Ureter (tissue), 1 donor: ENCODE measurements around the gene SLC24A3. TPM values are rescaled to one million over a fixed set of nuclear protein-coding genes. Genes with fewer than 3 reads are reported as not detected.
"Not testable (repeated sequence)": the region's sequence is repeated elsewhere in the genome, so short reads cannot be mapped to it uniquely, and the experiment has no call there.

Experiments
- DNase-seq: peaks from one replicate; pipeline ENCODE4 v3.0.0-alpha.2; 2020; ENCODE audit warnings: low spot score
- total RNA-seq: library from RNA; stranded (reverse); gene quantifications from one replicate; pipeline ENCODE4 v1.2.4, GENCODE V29; 2023
- donor health status: DM: yes; HTN: yes; CAD: no.

Gene SLC24A3
- total RNA-seq, 1 donor from 2014 or later = 17.1 TPM

DNA sequence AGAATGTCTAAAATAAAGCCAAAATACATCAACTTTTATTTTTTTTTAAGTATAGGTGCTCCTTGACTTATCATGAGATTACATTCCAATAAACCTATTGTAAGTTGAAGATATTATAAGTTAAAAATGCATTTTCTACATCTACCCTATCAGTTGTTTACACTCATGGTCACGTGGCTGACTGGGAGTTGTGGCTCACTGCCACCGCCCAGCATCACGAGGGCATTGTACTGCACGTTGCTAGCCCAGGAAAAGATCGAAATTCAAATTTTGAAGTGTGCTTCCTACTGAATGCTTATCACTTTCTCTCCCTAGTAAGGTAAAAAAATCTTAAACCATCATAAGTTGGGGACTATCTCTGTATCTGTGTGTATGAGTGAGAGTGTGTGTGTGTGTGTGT, 419.0 kb downstream of the SLC24A3 start:
- DNase-seq = no peak

DNA sequence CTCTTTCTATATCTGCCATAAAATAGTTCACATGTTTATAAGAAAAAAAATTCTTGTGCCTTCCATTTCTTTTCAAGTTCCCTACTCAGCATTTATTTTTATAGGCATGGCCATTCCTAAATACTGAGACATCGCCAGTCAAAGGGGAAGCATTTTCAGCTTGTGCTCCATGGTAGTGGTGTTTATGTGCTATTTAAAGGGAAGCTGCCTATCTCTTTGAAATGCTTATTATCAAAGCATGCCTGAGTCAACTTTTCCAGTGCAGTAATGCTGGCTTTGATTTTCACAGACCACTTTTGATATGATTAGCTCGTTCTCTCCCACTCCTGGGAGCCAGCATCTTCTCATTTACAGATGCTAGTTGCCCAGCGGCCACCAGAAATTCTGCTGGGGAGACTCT, 421.5 kb downstream of the SLC24A3 start:
- DNase-seq = no peak

DNA sequence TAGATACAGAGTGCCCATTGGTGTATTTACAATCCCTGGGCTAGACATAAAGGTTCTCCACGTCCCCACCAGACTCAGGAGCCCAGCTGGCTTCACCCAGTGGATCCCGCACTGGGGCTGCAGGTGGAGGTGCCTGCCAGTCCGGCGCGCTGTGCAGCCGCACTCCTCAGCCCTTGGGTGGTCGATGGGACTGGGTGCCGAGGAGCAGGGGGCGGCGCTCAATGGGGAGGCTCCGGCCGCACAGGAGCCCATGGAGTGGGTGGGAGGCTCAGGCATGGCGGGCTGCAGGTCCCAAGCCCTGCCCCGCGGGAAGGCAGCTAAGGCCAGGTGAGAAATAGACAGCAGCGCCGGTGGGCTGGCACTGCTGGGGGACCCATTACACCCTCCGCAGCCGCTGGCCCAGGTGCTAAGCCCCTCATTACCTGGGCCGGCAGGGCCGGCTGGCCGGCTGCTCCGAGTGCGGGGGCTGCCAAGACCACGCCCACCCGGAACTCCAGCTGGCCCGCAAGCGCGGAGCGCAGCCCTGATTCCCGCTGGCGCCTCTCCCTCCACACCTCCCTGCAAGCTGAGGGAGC, 427.1 kb downstream of the SLC24A3 start:
- not testable (repeated sequence) for DNase-seq

DNA sequence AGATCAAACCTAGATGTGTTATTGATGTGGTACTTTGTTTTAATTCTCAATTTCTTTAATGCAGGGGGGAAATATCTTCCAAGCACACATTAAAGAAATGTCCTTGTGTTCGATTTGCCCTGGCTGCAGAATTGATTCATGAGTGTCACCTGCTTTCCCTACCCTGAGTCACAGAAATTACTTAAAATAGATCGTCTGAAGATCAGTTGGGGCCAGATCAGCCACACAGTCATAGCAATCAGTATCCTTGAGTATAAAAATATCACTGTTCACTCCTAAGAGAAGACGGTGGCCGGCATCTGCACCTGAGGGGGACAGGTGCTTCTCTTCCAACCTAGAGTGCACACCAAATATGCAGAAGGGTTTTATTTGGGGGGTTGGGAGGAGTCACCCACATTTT, 430.4 kb downstream of the SLC24A3 start:
- DNase-seq = no peak

DNA sequence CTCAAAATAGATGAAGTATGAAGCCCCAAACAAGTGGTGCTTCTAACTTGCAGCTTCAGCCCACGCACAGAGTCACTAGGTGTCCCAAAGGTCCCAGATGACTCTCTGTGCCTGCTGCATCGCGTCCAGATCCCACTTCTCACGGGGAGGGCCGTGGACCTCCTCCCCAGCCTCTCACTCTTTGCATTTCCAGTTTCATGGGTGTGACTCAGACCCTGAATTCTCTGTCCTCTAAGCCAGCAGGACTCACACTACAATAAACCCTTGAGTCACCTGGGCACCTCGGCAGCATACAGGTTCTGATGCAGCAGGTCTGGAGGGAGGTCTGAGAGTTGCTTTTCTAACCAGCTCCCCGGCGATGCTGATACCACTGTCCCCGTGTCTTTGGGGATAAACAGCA, 431.6 kb downstream of the SLC24A3 start:
- DNase-seq = no peak

DNA sequence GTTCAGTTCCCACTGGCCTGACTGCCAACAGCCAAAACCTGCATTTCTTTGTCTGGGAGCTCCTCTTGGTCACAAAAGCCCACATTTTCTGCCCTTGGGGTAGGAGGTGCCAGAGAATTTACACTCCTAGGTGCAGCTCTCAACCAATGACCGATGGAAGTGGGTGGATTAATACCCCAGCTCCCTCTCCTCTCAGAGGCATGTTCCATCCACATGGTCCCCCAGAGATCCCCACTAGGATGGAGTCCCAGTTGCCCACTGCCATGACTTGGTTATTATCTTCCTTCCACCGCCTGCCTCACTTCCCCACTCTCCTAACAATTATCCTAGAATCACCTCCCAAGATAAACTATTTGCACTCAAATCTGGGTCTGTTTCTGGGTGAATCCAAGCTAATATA, 434.5 kb downstream of the SLC24A3 start:
- no peak for DNase-seq

DNA sequence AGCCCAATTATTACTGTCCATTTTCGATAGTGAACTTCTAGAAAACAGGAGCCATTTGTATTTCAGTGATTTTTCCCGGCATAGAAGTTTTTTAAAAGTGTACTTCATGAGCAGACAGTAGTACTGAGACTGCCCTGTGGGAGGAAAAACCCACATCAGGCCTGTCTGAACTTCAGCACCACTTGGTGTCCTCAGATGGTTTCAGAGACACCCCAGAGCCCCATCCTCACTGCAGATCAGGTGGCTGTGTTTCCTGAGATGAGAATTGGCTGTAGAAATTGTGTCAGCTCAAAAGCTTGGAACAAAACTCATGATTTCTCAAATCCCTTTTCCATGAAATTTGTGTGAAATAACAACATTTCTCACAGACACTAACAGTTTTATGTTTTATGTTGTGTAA, 435.6 kb downstream of the SLC24A3 start:
- DNase-seq = no peak

DNA sequence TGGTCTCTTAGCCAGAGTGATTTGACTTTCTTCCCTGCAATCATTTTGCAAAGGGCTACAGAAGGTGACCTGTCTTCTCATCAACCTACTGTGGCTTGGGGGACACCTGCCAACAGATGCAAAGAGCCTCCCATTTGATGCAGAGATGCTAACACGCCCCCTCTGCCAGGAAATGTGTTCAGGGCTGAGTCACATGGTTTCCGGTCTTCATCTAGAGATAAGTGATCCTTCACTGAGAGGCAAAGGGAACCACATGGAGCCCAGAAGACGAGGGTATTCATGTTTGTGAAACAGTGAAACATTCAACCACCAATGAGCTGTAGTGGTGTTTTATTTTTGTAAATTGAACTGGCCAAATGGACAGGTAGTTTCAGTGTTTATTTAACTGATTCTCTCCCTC, 436.6 kb downstream of the SLC24A3 start:
- no peak for DNase-seq

DNA sequence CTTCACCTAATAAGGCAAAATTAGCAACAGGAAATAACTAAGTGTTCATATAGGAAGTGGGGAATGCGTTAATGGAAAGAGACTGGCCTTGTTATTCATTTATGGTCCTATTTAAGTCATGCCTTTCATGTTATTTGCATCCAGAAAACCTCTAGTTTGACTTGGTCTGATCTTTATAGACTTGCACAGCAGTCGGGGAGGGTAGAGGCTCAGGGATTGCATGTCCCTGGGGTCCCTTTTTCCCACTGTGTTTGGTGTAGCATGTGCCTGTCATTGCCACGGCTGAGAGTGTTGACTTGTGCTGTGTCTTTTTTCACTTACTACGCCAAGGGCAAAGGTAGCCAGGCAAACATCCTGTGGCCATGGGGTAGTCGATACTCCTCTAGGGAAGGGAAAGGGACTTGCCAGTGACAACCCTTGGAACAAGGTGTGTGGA, 440.2 kb downstream of the SLC24A3 start:
- no peak for DNase-seq

DNA sequence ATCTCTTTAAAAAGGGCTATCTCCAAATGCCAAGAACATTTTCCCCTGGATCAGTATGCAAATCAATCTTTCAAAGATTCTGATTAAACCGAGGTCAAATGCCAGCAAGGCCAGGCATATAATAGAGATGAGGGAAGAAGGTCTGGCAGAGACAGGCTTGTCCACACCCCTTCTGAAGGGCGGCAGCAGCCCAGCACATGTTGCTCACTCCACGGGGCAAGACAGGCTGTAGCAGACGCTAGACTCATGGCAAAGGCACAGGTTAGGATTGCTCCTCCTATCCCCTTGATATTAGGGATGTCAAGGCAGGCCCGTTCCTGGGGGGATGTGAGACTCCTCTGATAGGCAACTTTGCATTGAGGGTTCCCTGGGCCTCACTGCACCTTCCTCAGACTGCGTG, 440.9 kb downstream of the SLC24A3 start:
- no peak for DNase-seq

DNA sequence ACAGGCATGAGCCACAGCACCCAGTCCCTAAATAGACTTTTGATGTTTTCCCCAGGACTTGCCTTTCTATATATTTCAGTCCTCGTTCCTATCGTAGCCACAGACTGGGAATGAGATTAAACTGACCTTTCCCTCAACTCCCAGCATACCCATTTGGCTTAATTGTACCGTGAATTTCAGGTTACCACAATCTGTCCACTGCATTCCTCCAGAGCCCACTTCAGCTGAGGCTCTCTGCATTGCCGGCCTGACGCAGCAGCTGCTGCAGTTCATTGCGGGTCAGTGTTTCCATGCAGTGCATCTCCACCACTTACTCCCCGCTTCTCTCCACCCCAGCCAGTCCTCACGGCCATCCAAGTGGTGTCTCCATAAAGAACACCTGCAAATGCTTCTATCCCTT, 442.5 kb downstream of the SLC24A3 start:
- no peak for DNase-seq

DNA sequence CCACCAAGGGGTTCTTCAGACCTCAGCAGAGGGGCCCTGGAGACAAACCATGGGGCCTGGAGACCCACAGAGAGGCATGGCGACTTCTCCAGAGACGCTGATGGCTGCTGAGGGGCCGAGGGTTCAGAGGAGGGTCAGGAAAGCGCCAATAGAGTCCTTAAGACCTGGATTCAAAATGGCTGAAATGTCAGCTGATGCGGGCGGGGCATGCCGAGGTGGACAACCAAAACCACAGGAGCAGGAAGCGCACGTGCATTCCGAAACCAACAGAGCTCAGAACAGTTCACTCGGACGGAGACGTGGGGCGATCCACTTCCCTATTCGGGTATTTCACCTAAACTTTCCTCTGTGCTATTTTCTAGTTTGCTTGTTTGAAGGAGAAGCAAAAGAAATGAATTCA, 445.7 kb downstream of the SLC24A3 start:
- DNase-seq = no peak

DNA sequence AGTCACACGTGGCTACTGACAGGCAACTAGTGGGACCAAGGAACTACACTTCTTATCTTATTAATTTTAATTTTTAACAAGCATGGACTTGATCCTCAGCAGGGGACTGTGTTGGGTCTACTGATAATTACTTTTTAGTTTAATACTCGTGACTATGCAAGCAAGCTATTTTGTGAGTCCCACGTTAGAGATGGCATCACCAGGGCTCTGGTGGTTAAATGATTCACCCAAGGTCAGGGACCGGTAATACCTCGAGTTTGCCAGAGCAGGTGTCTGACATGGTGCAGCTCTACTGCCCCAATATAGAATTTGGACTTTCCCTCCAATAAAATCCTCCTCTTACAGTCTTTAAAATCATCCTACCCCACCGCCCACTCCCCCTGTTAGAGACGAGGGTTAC, 447.0 kb downstream of the SLC24A3 start:
- no peak for DNase-seq

DNA sequence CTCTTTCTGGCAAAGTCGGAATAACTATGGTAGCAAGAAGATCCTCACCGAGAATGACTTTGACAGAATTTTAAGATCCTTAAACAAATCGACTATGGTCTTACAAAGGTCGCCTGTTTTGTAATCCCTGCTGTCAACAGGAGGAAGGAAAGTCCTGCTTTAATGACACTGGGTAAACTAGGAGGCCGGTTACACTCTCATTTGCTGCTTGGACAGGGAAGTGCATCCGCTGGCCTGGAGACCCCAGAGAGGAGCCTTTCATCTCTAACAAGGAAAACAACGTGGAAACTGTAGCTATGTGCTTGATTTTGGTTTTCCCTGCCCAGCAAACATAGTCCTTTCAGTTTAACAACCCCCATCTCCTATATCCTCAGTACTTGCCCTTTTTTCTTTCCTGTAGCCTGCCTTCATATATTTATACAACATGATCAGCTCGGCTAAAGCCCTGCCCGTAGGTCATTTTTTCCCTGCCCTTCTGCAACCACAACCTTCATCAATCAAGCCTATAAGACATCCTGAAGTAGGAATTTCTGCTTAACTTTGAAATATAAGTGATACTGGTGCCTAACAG, 448.5 kb downstream of the SLC24A3 start:
- no peak for DNase-seq

DNA sequence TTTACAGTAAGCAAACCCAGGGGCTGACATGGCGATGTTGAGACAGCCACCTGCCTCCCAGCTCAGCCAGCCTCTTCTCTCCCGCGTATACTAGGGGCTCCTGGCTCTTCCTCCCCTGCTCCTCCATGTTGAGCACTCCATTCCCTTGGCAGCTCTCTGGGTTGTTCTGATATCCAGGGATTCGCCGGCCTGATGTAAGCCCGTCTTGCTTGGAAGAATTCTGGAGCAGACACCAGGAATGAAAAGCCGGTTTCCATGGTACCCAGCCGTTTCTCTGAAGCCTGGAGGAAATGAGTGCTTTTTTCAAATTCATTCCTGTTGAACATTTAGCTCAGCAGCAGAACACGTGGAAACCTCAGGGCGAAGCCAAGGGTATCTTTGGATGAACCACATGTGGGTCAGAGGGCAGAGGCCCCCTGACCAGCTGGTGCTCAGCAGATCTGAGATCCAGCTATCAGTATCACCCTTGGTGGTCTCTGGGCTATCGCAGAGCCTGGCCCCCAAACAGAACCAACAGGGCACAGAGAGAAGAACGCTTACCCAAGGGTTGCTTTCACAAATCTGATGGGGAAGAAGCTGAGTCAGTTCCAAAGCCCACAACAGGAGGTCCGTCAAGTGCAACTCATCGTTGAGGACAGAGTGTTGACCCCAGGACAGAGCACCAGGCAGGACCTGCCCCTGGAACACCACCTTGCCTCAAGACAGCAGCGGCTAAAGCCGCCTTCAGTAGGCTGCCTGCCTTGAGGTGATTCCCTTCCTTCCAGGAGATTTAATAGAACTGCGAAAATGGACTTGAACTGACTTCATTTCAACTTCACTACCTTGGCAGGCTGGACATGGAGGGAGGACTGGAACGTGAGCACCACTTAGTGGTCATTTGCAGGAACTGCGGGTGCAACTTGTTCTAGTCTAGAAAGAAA, 449.5 kb downstream of the SLC24A3 start:
- peak; percentile 67 for DNase-seq

DNA sequence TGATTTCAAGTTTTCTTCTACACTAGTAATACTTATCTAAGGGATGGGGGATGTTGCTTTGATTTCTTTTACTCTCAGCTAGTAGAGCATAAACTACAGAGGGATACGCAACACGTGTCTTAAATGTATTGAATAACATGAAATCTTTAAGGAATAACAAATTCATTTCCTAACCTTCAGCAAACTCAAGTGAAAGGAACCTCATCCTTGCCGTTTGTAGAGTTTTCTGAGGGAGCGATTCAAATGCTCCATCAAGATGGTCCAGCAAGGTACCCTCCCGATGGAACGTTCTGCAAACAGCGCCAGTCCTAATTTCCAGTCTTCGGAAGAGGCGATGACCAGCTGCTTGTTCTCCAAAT, 450.2 kb downstream of the SLC24A3 start:
- DNase-seq = no peak

DNA sequence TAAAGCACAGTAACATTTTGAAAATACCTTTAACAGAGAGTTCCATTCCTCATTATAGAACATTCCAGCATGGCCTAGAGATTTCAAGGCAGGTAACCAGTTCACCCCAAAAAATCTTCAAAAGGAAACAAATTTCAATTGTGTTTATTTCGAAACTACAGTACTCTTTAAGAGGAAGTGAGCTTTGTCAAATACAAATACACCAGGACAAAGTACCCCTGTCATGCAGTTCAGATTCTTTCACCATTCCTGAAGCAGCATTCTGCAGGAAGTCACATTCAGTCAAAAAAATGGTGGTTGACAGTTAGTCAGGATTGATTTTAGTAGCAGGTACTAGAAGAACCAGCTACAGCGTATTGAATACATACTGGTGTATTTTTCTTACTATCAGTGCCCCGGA, 456.0 kb downstream of the SLC24A3 start:
- DNase-seq = no peak

DNA sequence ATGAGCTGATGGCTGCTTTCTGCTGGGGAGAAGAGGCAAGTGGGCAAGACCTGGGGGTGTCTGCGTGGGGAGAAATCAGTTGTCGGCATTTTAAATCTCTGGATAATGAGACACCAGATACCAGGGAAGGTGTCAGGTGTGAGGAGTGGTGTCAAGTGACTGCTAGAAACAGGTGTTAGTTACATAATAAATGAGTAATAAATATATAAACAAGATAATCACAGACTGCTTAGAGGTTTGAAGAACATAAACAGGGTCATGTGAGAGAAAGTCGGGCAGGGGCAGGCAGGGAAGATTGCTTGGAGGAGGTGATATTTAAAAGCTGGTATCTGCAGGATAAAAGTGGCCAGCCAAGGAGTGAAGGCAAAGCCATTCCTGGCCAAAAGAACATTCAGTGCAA, 458.4 kb downstream of the SLC24A3 start:
- DNase-seq = no peak

DNA sequence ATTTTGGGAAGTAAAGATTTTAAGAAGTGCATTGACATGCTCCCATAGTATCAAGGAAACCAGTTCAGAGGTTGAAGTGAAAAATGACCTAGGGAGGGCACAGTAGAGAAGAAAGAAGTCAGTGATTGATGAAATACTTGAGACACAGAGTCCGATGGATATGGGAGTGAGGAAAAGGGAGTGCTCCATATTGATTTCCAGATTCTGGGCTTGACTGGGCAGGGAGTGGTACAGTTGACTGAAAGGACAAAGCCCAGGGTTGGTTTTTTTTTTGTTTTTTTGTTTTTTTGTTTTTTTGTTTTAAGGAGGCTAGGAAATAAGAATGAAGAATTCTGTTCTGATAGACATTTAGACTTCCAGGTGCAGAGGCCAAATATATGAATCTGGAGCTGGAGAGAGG, 458.9 kb downstream of the SLC24A3 start:
- no peak for DNase-seq

DNA sequence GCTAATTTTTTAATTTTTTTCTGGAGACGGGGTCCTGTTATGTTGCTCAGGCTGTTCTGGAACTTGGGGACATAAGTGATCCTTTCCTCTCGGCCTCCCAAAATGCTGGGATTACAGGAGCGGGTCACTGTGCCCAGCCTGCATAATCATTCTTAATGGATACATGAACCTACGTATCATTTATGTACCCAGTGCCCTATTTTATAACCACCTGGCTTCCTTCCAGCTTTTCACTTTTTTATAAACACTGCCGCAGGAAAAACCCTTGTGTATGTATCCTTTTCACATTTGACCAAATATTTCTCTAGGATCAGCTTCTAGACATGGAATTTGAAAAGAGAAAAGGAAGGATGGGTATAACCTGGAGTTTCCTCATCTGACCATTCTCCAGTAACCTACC, 460.1 kb downstream of the SLC24A3 start:
- DNase-seq = no peak

DNA sequence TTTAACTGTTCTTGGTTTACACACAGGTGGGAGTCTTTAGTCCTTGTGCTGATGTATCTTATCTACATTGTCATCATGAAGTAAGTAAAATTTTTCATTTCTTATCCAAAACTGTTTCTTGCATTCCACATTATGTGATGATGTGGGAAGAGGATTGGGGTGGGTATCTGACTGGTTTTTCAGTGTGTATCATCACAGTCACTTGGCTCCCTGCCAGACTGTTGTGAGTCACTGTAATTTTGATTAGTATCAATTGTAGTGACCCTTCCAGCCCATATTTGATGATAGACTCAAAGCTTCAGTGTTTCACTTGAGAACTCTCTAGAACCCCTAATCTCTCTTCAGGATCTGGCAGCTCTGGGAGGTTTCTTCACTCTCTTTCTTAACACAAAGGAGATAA, 461.1 kb downstream of the SLC24A3 start:
- no peak for DNase-seq

DNA sequence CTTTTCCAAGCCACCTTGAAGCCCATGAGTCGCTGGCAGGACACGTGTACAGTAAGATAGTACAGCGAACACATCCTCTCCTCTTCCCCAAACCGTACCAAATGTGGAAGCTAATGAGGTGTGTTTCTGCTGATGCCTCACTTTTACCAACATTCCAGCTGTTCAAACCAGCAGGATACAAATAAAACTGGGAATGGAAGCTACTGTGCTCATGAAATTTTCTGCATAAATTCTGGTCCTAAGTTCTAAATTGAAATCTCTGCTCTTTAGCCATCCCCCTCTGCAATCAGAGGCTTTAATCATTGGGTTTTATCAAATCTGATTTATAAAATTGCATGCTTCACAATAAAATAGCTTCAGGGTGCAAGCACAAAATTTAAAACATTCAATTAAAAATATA, 463.8 kb downstream of the SLC24A3 start:
- DNase-seq = no peak

DNA sequence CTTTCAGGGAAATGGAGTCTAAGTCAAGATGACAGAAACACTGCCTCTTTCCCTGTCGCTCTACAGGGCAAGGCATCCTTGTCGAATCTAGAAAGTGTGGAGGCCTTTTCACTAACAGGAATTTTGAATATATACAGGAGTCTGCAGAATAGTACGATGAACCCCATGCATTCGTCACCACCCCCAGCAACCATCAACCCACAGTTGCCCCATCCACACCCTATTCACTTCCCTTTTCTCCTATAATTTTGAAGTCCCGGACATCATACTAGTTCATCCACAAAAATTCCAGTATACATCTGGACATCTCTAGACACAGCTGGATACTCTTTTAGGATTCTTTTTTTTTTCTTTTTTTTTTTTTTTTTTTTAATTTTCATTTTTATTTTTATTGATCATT, 464.9 kb downstream of the SLC24A3 start:
- no peak for DNase-seq
